Sigmoid colon (tissue), 7 donors: ENCODE measurements around the gene CFAP100. TPM values are rescaled to one million over a fixed set of nuclear protein-coding genes. Genes with fewer than 3 reads are reported as not detected.

Experiments used
- DNase-seq: peaks from one replicate; pipeline ENCODE4 v3.0.0-alpha.2; 2019
- H3K27ac ChIP-seq, 4 donors: fragments of 200-600 bp; sonication (generic); one replicate each; pipeline ENCODE4 v1.5.1; 2016 to 2019; ENCODE audit warnings: mild to moderate bottlenecking in 1 of 4
- H3K27me3 ChIP-seq, 3 donors: fragments of 200-600 bp; sonication (generic); one replicate each; pipeline ENCODE4 v1.5.1; 2019; ENCODE audit warnings: mild to moderate bottlenecking in 1 of 3
- H3K36me3 ChIP-seq, 4 donors: fragments of 200-600 bp; sonication (generic); one replicate each; pipeline ENCODE4 v1.5.1; 2016 to 2019
- H3K4me1 ChIP-seq, 4 donors: fragments of 200-600 bp; sonication (generic); one replicate each; pipeline ENCODE4 v1.5.1; 2017 to 2019
- H3K4me3 ChIP-seq, 4 donors: fragments of 200-600 bp; sonication (generic); one replicate each; pipeline ENCODE4 v1.5.1; 2017 to 2019; ENCODE audit warnings: mild to moderate bottlenecking in 2 of 4, moderate library complexity in 1 of 4
- H3K9me3 ChIP-seq, 4 donors: fragments of 200-600 bp in 3 of 4; sonication (generic) in 3 of 4; one replicate each; pipeline versions ENCODE4 v1.5.1 to v1.6.1; 2013 to 2019
- CTCF ChIP-seq, 4 experiments: fragments of 450-650 bp in 3 of 4; fragments of 200-600 bp in 1 of 4; IDR thresholded peaks; one replicate each; pipeline ENCODE4 v1.5.1; 2016 to 2019; ENCODE audit warnings: antibody characterized with exemption in 4 of 4, mild to moderate bottlenecking in 3 of 4, moderate library complexity in 2 of 4
- EP300 ChIP-seq, 4 donors: sonication (generic); formaldehyde crosslinking; IDR thresholded peaks; one replicate each; pipeline ENCODE4 v1.6.1; 2017; ENCODE audit warnings: antibody characterized with exemption in 4 of 4
- POLR2A ChIP-seq, 2 donors: fragments of 450-650 bp; IDR thresholded peaks; one replicate each; pipeline ENCODE4 v1.6.1; 2016; ENCODE audit warnings: antibody characterized with exemption in 2 of 2, mild to moderate bottlenecking in 2 of 2, moderate library complexity in 2 of 2
- POLR2AphosphoS5 ChIP-seq, 4 donors: sonication (generic); formaldehyde crosslinking; IDR thresholded peaks; one replicate each; pipeline ENCODE4 v1.6.1; 2017; ENCODE audit warnings: antibody characterized with exemption in 4 of 4
- WGBS, 2 donors: extraction: QIAGEN DNeasy Blood & Tissue Kit; methylation state at CpG; one replicate each; pipeline ENCODE4 v1.1.7; 2013; 5-methylcytosine and 5-hydroxymethylcytosine counted together
- intact Hi-C: fragments of 100-400 bp; cut with DNase I; formaldehyde crosslinking; loops from one replicate; pipeline ENCODE4 v1.15.1; 2023
- polyA plus RNA-seq, 3 donors: library from polyadenylated mRNA; stranded (reverse); fragments of 200-250 nt; gene quantifications; one replicate each; pipeline ENCODE4 v1.2.3, GENCODE V29; 2013
- total RNA-seq, 4 donors: library from RNA; depleted of rRNA; stranded (reverse); fragments of >200 nt; gene quantifications; one replicate each; pipeline ENCODE4 v1.1.0, GENCODE V29; 2016
- donor health status: healthy with polysubstance abuse.
- donor health status: Bipolar disorder and iron deficiency.
- donor health status: healthy.

CFAP100 gene
- total and polyA plus RNA-seq, 7 donors, result not detected

GRCh38 chr3:126452213-126452612 lies 57.5 kb downstream of the CFAP100 start:
- peak; percentile 48 for DNase-seq
- Histone ChIP-seq H3K36me3 (peaks cover 18 to 80% (median 29%) of the 10 kb centered on the region in 4 donors), H3K9me3 (no peaks in the 10 kb centered on the region), H3K4me1 (peaks cover 0 to 7% (median 7%) of the 10 kb centered on the region in 4 donors), H3K4me3 (no peak overlapping the region), H3K27ac (no peak overlapping the region), H3K27me3 (no peaks in the 10 kb centered on the region)
- intact Hi-C loops, result no loop called here
- WGBS, 2 donors, result 92 to 94% methylated on average over 9 of the region's 9 CpGs
- no peak for TF ChIP-seq EP300 (IDR thresholded peaks at IDR 0.05)
- TF ChIP-seq POLR2AphosphoS5 (IDR thresholded peaks at IDR 0.05), result no peak
- TF ChIP-seq POLR2A (IDR thresholded peaks at IDR 0.05), result no peak
- TF ChIP-seq CTCF (IDR thresholded peaks at IDR 0.05), result no peak

- Histone ChIP-seq H3K9me3 (no peaks in the 10 kb centered on the region), H3K4me3 (no peak overlapping the region), H3K4me1 (no peaks in the 10 kb centered on the region), H3K36me3 (peaks cover 18 to 85% (median 28%) of the 10 kb centered on the region in 4 donors), H3K27ac (no peak overlapping the region), H3K27me3 (no peaks in the 10 kb centered on the region)
- TF ChIP-seq POLR2A (IDR thresholded peaks at IDR 0.05) (no peak), POLR2AphosphoS5 (IDR thresholded peaks at IDR 0.05) (no peak), CTCF (IDR thresholded peaks at IDR 0.05) (no peak), EP300 (IDR thresholded peaks at IDR 0.05) (no peak)
- intact Hi-C loops, result no loop called here
- 84 to 89% methylated on average over 1 of the region's 1 CpG for WGBS, 2 donors
- no peak for DNase-seq
These were observed 59.3 kb downstream of the CFAP100 start for GRCh38 chr3:126454025-126454424.

GRCh38 chr3:126454437-126455198 lies 59.9 kb downstream of the CFAP100 start:
- TF ChIP-seq POLR2A (IDR thresholded peaks at IDR 0.05) (no peak), POLR2AphosphoS5 (IDR thresholded peaks at IDR 0.05) (no peak), CTCF (IDR thresholded peaks at IDR 0.05) (no peak), EP300 (IDR thresholded peaks at IDR 0.05) (no peak)
- 89 to 95% methylated on average over 6 of the region's 6 CpGs for WGBS, 2 donors
- intact Hi-C loops, result no loop called here
- no peaks in the 10 kb centered on the region for H3K9me3 ChIP-seq
- H3K27ac ChIP-seq, result no peak overlapping the region
- no peaks in the 10 kb centered on the region for H3K4me1 ChIP-seq
- DNase-seq, result no peak
- H3K4me3 ChIP-seq, result no peak overlapping the region
- H3K36me3 ChIP-seq, result peaks cover 18 to 85% (median 28%) of the 10 kb centered on the region in 4 donors
- H3K27me3 ChIP-seq, result no peaks in the 10 kb centered on the region

- peaks cover 21 to 85% (median 36%) of the 10 kb centered on the region in 4 donors for H3K36me3 ChIP-seq
- H3K27me3 ChIP-seq, result no peaks in the 10 kb centered on the region
- DNase-seq, result peak; percentile 26
- WGBS, 2 donors, result 74 to 87% methylated on average over 4 of the region's 4 CpGs
- TF ChIP-seq EP300 (IDR thresholded peaks at IDR 0.05) (no peak), POLR2A (IDR thresholded peaks at IDR 0.05) (no peak), POLR2AphosphoS5 (IDR thresholded peaks at IDR 0.05) (no peak), CTCF (IDR thresholded peaks at IDR 0.05) (no peak)
- intact Hi-C loops, result no loop called here
- H3K27ac ChIP-seq, result no peak overlapping the region
- no peaks in the 10 kb centered on the region for H3K9me3 ChIP-seq
- H3K4me1 ChIP-seq, result no peaks in the 10 kb centered on the region
- no peak overlapping the region for H3K4me3 ChIP-seq
These were observed 61.5 kb downstream of the CFAP100 start for GRCh38 chr3:126456211-126456610.
